Calu3 (cell line): ENCODE data around the gene KCND2. TPM values are rescaled to one million over a fixed set of nuclear protein-coding genes. Genes with fewer than 3 reads are reported as not detected.
"Not testable (repeated sequence)": the region's sequence is repeated elsewhere in the genome, so short reads cannot be mapped to it uniquely, and the experiment has no call there.

Experiments
- BruUV-seq: library from RNA; stranded (reverse); fragments of 400-500 nt; replicated peaks from 2 replicates; lab custom pipeline; 2021; lab: Mats Ljungman, UMichigan
- CTCF ChIA-PET: fragments of 300-600 bp; sonication (Branson Sonifier 250); formaldehyde crosslinking; loops from one replicate; lab custom pipeline; 2022; ENCODE audit warnings: antibody characterized with exemption; lab: Charles Lee
- DNase-seq: peaks from one replicate; pipeline ENCODE4 v3.0.0; 2022
- H3K27ac Mint-ChIP-seq: one replicate; pipeline ENCODE4 v1.8.0; 2022; ENCODE audit warnings: mixed read lengths; ENCODE audit not compliant: unreplicated experiment
- H3K27me3 Mint-ChIP-seq: one replicate; pipeline ENCODE4 v1.8.0; 2022; ENCODE audit warnings: mixed read lengths; ENCODE audit not compliant: unreplicated experiment
- H3K36me3 Mint-ChIP-seq: one replicate; pipeline ENCODE4 v1.8.0; 2022; ENCODE audit warnings: mild to moderate bottlenecking, moderate library complexity, mixed read lengths; ENCODE audit not compliant: insufficient read depth, unreplicated experiment
- H3K4me1 Mint-ChIP-seq: one replicate; pipeline ENCODE4 v1.8.0; 2022; ENCODE audit warnings: mild to moderate bottlenecking, low read depth, mixed read lengths; ENCODE audit not compliant: unreplicated experiment
- H3K4me3 Mint-ChIP-seq: one replicate; pipeline ENCODE4 v1.8.0; 2022; ENCODE audit warnings: mild to moderate bottlenecking, low read depth, moderate library complexity, mixed read lengths; ENCODE audit not compliant: unreplicated experiment
- H3K9me3 Mint-ChIP-seq: one replicate; pipeline ENCODE4 v1.8.0; 2022; ENCODE audit warnings: low read depth, mixed read lengths; ENCODE audit not compliant: unreplicated experiment
- intact Hi-C: fragments of 100-400 bp; cut with micrococcal nuclease; formaldehyde crosslinking; loops from one replicate; pipeline ENCODE4 v1.10.0; 2022; ENCODE audit not compliant: unreplicated experiment
- total RNA-seq: library from RNA; stranded (reverse); gene quantifications from 2 replicates; pipeline ENCODE4 v1.2.3, GENCODE V29; 2022
- TF ChIP-seq, protein P1 (sequence below): fragments of 200-600 bp; IDR thresholded peaks from one replicate; pipeline ENCODE4 v1.8.0; 2022; ENCODE audit warnings: antibody characterized with exemption; ENCODE audit not compliant: unreplicated experiment

Gene KCND2
- total RNA-seq, 1 experiment from 2014 or later: 1.2 TPM

DNA sequence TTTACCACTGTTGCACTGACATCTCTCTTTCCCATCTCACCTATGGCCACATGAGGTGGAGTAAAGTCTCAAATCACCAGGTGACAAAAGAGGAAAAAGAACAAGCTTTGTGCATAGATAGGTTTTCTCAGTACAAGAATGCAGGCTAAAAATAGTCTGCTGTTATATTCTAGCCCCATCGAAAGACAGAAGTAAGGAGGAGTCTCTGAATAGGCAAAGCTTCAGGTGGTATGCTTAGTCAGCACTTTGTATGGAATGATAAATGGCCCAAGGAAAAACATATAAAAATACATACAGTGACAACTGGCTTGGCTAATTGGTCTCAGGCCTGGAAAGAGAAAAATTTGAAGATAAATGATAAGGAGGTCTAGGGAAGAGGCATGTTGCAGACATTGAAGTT, 39.6 kb upstream of the KCND2 start:
- no peak for DNase-seq
- Mint-ChIP-seq H3K4me1 (no peaks in the 10 kb centered on the region), H3K27me3 (no peaks in the 10 kb centered on the region), H3K9me3 (peaks cover 2% of the 10 kb centered on the region), H3K4me3 (no peak overlapping the region), H3K27ac (no peak overlapping the region), H3K36me3 (no peaks in the 10 kb centered on the region)
- intact Hi-C loops: no loop called here
- no TSS peak for BruUV-seq
- CTCF ChIA-PET: no interaction called here
- TF ChIP-seq, protein P1, sequence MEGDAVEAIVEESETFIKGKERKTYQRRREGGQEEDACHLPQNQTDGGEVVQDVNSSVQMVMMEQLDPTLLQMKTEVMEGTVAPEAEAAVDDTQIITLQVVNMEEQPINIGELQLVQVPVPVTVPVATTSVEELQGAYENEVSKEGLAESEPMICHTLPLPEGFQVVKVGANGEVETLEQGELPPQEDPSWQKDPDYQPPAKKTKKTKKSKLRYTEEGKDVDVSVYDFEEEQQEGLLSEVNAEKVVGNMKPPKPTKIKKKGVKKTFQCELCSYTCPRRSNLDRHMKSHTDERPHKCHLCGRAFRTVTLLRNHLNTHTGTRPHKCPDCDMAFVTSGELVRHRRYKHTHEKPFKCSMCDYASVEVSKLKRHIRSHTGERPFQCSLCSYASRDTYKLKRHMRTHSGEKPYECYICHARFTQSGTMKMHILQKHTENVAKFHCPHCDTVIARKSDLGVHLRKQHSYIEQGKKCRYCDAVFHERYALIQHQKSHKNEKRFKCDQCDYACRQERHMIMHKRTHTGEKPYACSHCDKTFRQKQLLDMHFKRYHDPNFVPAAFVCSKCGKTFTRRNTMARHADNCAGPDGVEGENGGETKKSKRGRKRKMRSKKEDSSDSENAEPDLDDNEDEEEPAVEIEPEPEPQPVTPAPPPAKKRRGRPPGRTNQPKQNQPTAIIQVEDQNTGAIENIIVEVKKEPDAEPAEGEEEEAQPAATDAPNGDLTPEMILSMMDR: no peak

GRCh38 chr7:120240350-120240749, 32.6 kb upstream of the KCND2 start:
- CTCF ChIA-PET, H3K4me3 Mint-ChIP-seq, H3K9me3 Mint-ChIP-seq, intact Hi-C loops, H3K27ac Mint-ChIP-seq, H3K27me3 Mint-ChIP-seq, DNase-seq, H3K36me3 Mint-ChIP-seq, BruUV-seq, H3K4me1 Mint-ChIP-seq: not testable (repeated sequence)

GRCh38 chr7:120241973-120242372, 31.0 kb upstream of the KCND2 start:
- no peak overlapping the region for H3K27ac Mint-ChIP-seq
- BruUV-seq: no TSS peak
- CTCF ChIA-PET: no interaction called here
- no peaks in the 10 kb centered on the region for H3K4me1 Mint-ChIP-seq
- H3K36me3 Mint-ChIP-seq: no peaks in the 10 kb centered on the region
- DNase-seq: no peak
- no peaks in the 10 kb centered on the region for H3K27me3 Mint-ChIP-seq
- TF ChIP-seq, protein P1: no peak
- H3K4me3 Mint-ChIP-seq: no peak overlapping the region
- intact Hi-C loops: no loop called here
- peaks cover 5% of the 10 kb centered on the region for H3K9me3 Mint-ChIP-seq

DNA sequence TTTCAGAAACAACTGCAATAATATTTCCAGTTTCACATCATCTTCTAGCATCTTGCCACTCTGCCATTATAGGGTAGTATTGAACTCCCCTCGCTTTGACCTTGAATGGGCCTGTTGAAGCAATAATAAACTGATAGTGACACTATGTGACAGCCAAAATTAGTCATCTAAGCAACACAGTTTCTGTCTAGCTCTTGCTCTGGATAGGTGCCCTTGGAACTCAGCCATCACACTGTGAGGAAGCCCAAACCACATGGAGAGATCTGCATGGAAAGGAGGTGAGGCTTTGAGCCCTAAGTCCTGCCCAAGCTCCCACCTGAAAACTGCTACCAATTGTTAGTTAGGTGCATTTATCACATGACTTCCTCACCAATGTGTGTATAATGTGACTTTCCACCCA, 18.1 kb upstream of the KCND2 start:
- no TSS peak for BruUV-seq
- Mint-ChIP-seq H3K4me3 (no peak overlapping the region), H3K9me3 (peaks cover 8% of the 10 kb centered on the region), H3K36me3 (no peaks in the 10 kb centered on the region), H3K27ac (no peak overlapping the region), H3K27me3 (no peaks in the 10 kb centered on the region), H3K4me1 (no peaks in the 10 kb centered on the region)
- TF ChIP-seq, protein P1: no peak
- intact Hi-C loops: no loop called here
- DNase-seq: no peak
- CTCF ChIA-PET: no interaction called here

GRCh38 chr7:120256344-120257070, 16.5 kb upstream of the KCND2 start:
- no TSS peak for BruUV-seq
- CTCF ChIA-PET: no interaction called here
- H3K36me3 Mint-ChIP-seq: no peaks in the 10 kb centered on the region

More at GRCh38 chr7:120256344-120257070, 16.5 kb upstream of the KCND2 start:
- no peaks in the 10 kb centered on the region for H3K27me3 Mint-ChIP-seq
- peaks cover 8% of the 10 kb centered on the region for H3K9me3 Mint-ChIP-seq
- TF ChIP-seq, protein P1: no peak
- DNase-seq: no peak
- intact Hi-C loops: no loop called here
- H3K4me1 Mint-ChIP-seq: no peaks in the 10 kb centered on the region
- H3K27ac Mint-ChIP-seq: no peak overlapping the region
- H3K4me3 Mint-ChIP-seq: no peak overlapping the region
